HG03280 (cell line): ENCODE results near the gene SAP25.

Experiments used
- ATAC-seq: cut with Tn5 transposase; IDR thresholded peaks from one replicate; pipeline ENCODE4 v1.9.1; 2021; ENCODE audit warnings: mild to moderate bottlenecking, moderate library complexity; ENCODE audit not compliant: unreplicated experiment

Gene SAP25

DNA sequence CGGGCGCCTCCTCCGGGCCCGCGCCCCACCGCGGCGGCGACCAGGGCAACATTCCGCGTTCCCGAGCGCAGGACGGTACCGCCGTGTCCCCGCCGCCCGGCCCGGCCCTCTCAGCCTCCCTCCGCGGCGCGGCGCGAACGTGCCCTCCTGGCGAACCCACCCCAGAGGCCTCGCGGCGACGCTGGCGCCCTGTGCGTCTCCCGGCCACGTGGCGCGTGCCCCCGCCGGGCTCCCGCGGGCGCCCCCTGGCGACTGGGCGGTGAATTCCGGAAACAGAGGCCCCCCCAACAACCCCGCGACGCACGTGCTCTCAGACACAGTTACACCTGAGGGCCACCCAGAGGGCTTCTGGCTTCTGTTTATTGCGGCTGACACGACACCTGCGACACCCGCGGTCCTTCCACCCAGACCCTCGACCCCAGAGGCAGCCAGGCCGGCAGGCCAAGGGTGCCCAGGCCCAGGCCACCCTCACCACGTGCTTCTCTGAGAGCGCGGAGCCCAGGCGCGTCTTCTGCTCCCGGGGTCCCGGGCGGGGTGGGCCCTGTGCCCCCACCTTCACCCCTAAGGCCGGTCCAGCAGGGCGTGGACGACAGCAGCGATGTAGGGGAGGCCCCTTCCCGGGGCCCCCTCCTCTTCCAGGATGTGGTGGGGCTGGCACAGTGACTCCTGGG lies at the start of gene SAP25:
Gene SAP25 (minus strand): TSS at position 210 of the 671 bp plus-strand sequence. CDS start 158 bp downstream, at position 52.
- no peak for ATAC-seq

DNA sequence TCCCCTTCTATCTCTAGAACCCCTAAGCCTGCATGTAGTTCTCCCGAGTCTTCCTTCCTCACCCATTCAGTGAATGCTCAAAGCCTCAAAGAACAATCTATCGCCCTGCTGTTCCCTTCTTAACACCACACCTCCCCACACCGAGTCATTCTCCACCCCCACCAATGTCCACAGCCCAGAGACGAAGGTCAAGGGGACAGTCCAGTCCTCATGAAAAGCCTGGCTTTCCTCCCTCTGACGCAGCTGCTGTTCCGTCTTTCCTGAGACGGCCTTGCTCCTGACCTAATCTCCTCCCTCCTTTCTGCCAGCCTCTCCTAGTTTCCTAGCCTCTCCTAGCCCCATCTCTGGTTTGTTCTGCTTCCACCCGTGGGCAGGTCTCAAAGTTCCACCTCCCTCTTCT lies 47.9 kb upstream of the SAP25 start:
- ATAC-seq = no peak

DNA sequence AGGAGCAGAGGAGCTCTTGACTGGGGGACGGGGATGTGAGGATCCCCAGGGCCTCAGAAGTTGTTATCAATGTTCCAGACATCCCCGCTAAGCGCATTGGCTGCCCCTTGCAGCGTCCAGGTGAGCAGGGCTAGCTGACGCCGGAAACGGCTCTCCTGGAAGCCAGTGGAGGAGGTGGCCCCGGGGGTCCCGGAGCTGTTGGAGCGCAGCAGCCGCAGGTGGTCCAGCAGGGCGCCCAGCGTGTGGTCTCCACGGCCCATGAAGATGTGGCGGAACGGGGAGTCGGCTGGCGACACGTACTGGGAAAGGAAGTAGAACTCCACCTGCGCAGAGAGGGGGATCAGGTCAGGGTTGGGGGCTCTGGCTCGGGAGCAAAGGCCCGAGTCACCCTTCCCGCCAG lies 47.1 kb upstream of the SAP25 start:
- no peak for ATAC-seq

DNA sequence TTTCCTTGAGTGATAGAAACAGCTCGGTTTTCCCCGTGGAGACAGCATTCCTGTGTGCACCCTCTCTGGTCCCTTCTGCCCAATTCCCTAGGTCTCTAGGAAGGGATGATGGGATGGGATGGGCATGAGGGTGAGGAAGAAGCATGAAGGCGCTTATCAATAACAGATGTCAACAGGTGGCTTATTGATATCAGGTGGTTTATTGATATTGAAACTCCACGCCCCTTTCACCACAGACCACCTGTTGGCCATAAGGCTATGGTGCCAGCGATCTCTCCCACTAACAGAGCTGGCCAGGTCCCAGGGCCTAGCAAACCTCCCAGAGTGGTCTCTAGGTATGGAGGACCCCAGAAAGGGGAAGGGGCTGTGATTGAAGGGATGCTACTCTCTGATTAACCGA lies 46.5 kb upstream of the SAP25 start:
- ATAC-seq = no peak

- no peak for ATAC-seq
Measured at GRCh38 chr7:100614308-100614861, 40.7 kb upstream of the SAP25 start.

DNA sequence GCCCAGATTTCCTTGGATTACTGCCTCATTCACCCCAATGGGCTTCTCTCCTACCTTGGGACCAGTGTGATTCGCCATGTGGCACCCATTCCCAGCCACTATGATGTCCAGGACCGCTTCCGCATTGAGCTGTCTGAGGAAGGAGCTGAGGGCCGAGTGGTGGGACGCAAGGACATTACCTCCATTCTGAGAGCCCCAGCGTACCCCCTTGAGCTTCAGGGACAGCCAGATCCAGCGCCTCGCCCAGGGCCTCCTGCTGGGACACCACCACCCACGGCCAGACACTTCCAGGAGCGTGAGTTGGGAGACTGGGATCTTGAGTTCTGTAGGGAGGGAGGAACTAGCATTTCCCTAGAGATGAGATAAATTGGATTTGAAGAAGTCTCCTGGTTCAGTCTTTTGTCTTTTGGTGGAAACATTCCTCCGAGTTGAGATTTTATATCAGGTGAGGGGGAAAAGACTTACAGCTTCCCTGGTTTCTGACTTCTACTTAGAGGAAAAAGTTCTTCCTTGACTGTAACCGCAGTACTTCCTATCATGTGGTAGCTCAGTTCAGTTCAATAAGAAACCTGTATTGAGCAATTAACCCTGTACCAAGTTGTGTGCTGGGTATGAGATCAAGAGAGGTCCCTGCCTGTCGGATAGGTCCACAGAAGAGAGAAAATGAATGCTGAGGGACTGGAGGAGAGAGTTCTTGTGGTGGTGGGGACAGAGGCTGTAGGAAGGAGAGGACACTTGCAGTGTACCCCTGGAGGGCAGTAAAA lies 39.9 kb upstream of the SAP25 start:
- ATAC-seq = no peak

DNA sequence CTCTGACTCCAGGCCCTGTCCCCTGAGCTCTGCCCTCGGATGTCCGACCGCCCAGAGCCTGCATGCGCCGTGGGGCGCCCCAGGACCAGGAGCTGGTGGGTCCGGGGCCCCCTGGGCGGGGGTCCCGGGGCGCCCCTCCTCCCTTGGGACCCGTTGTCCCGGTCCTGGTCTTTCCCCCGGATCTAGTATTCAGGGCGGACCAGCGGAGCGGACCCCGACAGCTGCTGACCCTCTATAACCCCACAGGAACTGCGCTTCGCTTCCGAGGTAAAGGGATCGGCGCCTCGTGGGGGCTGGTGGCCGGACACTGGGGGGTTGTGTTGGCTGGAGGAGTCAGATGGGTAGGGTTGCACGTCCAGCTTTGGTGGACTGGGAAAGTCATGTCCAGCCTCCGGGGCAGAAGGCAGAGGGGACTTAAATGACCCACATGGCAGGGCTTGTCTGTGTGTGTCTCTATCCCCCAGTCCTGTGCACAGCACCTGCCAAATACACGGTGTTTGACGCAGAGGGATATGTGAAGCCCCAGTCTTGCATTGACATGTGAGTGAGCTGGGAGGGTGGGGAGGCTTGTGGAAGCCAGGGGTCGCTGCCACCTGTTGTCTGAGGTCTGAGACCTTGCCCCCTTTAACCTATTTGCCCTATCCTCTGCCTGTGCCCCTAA lies 39.2 kb upstream of the SAP25 start:
- no peak for ATAC-seq

- peak; percentile 95 for ATAC-seq
Measured at GRCh38 chr7:100611983-100612729, 38.5 kb upstream of the SAP25 start, which contains the start of gene MOSPD3. TSS of gene MOSPD3 (plus strand) at chr7:100612540. CDS start at chr7:100612792, 252 bp downstream.

DNA sequence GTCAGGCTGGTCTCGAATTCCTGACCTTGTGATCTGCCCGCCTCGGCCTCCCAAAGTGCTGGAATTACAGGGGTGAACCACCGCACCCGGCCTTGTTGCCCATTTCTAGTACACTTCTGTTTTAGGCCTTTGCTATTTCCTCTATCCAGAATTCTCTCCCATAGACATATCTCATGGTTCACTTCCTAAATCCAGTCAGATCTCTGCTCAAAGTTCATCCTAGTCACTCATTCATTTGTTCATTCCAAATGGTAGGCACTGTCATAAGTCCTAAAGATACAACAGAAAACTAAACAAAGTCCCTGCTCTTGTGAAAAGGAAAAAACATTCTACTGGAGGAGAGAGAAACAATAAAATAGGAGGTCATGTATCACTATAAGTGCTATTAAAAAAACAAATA lies 36.3 kb upstream of the SAP25 start:
- no peak for ATAC-seq

- ATAC-seq = no peak
Measured at GRCh38 chr7:100607111-100607510, 33.4 kb upstream of the SAP25 start.

DNA sequence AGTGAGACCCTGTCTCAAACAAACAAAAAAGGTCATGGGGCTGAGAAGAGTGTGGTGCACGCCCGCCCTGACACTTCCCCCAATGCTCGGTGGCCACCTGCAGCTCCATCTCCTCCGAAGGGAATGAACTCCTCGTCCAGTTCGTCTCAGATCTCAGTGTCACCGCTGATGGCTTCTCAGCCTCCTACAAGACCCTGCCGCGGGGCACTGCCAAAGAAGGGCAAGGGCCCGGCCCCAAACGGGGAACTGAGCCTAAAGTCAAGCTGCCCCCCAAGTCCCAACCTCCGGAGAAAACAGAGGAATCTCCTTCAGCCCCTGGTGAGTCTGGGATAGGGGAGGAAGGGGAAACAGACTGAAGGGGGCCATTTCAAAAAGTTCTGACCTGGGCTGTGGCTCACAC lies 32.6 kb upstream of the SAP25 start:
- ATAC-seq = no peak

DNA sequence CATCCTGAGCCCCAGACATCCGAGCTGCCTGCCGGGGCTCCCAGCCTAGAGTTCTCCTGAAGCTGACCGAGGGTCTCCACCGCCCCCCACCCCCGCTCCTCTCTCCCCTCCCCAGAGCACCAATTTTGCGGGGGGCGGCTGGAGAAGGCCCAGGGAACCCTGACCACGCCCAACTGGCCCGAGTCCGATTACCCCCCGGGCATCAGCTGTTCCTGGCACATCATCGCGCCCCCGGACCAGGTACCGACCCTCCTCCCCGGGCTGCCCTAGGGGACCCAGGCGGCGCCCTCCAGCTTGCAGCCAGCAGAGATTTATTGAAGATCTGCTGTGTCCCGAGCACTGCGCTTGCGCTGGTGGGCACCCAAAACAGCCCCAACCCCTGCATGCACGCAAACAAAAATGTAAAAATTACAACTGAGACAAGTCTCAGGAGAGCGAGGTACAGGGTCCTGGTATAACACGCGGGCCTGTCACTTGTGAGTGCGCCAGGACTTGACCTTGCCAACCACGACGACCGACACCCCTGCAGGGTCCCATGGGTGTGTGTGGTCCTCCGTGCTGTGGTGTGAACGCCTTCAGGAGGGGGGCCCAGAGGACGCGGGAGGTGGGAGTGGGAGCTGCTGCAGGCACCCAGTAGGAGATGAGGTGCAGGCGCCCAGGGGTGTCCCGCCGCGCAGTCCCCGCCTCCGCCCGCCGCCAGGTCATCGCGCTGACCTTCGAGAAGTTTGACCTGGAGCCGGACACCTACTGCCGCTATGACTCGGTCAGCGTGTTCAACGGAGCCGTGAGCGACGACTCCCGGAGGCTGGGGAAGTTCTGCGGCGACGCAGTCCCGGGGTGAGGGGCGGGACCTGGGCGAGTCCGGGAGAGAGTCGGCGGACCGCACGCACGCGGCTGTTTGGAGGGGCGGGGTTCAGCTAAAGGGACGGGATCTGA lies 31.5 kb upstream of the SAP25 start:
- no peak for ATAC-seq

DNA sequence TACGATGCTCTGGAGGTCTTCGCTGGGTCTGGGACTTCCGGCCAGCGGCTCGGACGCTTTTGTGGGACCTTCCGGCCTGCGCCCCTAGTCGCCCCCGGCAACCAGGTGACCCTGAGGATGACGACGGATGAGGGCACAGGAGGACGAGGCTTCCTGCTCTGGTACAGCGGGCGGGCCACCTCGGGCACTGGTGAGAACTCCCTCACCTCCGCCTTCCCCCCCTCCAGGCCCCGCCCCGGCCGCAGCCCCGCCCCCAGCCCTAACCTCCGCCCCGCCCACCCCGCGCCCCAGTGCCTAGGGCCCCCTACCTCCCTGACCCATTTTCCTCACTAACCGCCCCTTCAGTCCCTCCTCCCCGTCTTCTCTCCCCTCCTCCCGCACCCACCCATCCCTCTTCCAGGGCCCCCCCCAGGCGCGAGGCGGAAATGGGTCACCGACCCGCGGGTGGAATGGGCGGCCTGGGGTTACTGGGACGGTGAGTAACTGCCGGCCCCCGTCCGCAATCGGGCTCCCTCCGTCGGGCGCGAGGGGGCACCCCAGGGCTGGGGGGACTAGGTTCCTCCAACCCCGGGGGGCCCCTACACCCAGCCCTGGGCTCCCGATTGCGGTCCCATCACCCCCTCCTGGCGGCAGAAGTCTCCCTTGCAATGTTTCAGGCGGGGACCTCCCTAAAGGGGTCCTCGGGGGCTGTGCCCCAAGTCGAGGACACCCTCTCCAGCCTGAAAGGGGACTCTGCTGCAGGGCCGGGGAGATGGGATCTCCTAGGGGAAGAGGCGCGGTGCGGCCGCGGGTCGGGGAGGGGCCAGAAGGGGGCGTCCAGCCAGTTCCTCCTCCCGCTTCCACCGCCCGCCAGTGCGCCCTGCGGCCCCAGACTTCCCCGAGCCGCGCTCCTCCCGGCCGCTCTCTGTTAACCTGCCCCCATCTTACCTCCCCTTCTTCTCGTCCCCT lies 30.6 kb upstream of the SAP25 start:
- ATAC-seq = peak; percentile 52

- peak; percentile 5 for ATAC-seq
Measured at GRCh38 chr7:100603726-100604027, 30.0 kb upstream of the SAP25 start.

DNA sequence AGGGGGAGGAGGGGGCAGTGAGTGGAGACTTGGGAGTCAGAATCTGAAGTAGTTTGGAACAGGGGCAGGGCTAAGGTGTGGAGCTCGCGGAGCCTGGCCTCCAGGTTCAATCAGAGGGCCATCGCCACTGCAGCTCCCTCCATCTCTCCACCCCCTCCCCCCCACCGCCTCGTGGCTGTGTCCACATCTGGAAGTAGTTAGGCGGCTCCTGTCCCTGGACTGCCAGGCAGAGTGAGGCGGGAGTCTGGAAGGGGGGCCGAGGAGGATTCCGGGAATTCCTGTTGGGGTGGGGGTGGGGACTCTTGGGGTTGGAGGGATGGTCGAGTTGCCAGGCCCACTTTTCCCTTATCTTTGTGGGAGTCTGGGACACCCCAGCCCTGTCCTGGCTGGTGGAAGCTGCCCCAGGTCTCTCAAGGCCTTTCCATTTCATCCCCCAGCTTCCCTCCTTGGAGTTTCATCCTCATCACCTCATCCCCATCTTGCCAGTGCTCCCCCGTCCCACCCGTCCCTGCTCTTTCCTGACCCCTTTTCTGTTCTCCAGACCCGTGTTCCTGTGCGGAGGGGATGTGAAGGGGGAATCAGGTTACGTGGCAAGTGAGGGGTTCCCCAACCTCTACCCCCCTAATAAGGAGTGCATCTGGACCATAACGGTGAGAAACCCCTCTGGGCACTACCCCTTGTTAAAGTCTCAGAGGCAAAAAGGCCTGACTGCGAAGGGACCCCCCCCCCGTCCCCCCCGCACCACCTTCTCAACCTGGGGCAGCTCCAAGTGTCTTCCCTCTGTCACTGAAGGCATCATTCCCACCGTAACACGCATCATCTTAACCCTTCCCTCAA lies 29.4 kb upstream of the SAP25 start:
- ATAC-seq = no peak

DNA sequence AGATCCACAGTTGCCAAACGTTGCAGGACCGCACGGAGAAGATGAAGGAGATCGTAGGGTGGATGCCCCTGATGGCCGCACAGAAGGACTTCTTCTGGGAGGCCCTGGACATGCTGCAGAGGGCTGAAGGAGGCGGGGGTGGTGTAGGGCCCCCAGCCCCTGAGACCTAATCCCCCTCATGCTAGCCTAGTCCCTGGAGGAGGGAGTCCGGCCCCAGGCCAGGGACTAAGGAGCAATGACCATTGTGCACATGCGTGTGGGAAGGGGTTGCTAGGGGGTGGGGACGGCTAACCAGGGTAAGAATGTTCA lies 27.0 kb upstream of the SAP25 start:
- ATAC-seq = no peak

DNA sequence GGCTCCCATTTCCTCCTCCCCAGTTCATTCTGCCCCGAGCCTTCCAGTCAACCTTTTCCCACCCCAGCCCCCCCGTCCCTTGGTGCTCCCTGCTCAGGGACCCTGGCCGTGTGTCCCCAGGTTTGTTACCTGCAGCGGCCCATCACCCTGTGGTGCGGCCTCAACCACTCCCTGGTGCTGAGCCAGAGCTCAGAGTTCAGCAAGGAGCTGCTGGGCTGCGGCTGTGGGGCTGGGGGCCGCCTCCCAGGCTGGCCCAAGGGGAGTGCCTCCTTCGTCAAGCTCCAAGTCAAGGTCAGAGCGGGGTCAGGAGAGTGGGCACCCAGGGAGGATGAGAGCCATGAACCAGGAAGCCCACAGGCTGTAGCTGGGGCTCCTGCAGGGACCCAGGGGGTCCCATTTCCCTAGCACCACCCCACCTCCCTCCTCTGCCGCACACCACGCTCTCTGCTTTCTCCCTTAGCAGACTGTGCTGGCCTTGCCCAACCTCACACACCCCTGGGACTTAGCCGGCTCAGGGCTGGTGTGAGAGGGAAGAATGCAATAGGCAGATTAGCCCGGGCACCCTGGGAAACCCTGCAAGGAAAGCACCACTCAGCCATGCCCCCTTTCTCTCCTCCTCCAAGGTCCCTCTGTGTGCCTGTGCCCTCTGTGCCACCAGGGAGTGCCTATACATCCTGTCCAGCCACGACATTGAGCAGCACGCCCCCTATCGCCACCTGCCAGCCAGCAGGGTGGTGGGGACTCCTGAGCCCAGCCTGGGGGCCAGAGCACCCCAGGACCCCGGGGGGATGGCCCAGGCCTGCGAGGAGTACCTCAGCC lies 26.4 kb upstream of the SAP25 start:
- ATAC-seq = no peak
